CD8-positive, alpha-beta memory T cell (primary cell): ENCODE data around the gene OR4F6. TPM values are rescaled to one million over a fixed set of nuclear protein-coding genes. Genes with fewer than 3 reads are reported as not detected.
A peak's percentile ranks its signal among the peaks of the same experiment; 100 is the strongest.
"Not testable (repeated sequence)": the region's sequence is repeated elsewhere in the genome, so short reads cannot be mapped to it uniquely, and the experiment has no call there.

Experiments
- CTCF ChIA-PET: fragments of 350-600 bp; sonication (Branson Sonifier 250); formaldehyde crosslinking; loops from one replicate; lab custom pipeline; 2021; ENCODE audit warnings: antibody characterized with exemption; lab: Charles Lee
- POLR2A ChIA-PET: fragments of 350-600 bp; sonication (Branson Sonifier 250); formaldehyde crosslinking; loops from one replicate; lab custom pipeline; 2021; ENCODE audit warnings: antibody characterized with exemption; lab: Charles Lee
- DNase-seq, 5 donors: peaks; one replicate each; pipeline versions ENCODE4 v3.0.0 to v3.0.0-alpha.2; 2020 to 2022; ENCODE audit warnings: mixed read lengths in 1 of 5
- H3K27ac ChIP-seq: one replicate; pipeline ENCODE4 v1.7.0; 2013; ENCODE audit warnings: low read depth, mild to moderate bottlenecking, low read length, moderate library complexity
- H3K27me3 ChIP-seq: 2 replicates; pipeline ENCODE4 v1.7.0; 2013; ENCODE audit warnings: low read length, mild to moderate bottlenecking; ENCODE audit not compliant: insufficient read depth, poor library complexity, severe bottlenecking
- H3K36me3 ChIP-seq: 2 replicates; pipeline ENCODE4 v1.7.0; 2013; ENCODE audit warnings: mild to moderate bottlenecking, low read length, moderate library complexity; ENCODE audit not compliant: insufficient read depth
- H3K4me1 ChIP-seq: 2 replicates; pipeline ENCODE4 v1.7.0; 2013; ENCODE audit warnings: mild to moderate bottlenecking, low read length, moderate library complexity; ENCODE audit not compliant: insufficient read depth
- H3K4me3 ChIP-seq: 2 replicates; pipeline ENCODE4 v1.7.0; 2013; ENCODE audit warnings: mild to moderate bottlenecking, low read length
- H3K9me3 ChIP-seq: 2 replicates; pipeline ENCODE4 v1.7.0; 2013; ENCODE audit warnings: mild to moderate bottlenecking, low read length
- H3K27ac Mint-ChIP-seq, 8 donors: one replicate each; pipeline ENCODE4 v1.8.0; 2020 to 2021; ENCODE audit warnings: mixed read lengths in 8 of 8, mild to moderate bottlenecking in 6 of 8, inconsistent platforms in 3 of 8, moderate library complexity in 3 of 8
- H3K27me3 Mint-ChIP-seq, 2 donors: one replicate each; pipeline ENCODE4 v1.8.0; 2020 to 2021; ENCODE audit warnings: mixed read lengths in 2 of 2, mild to moderate bottlenecking in 1 of 2, moderate library complexity in 1 of 2
- H3K36me3 Mint-ChIP-seq, 3 donors: one replicate each; pipeline ENCODE4 v1.8.0; 2020 to 2021; ENCODE audit warnings: mixed read lengths in 3 of 3, inconsistent platforms in 1 of 3, mild to moderate bottlenecking in 1 of 3
- H3K4me1 Mint-ChIP-seq, 3 donors: one replicate each; pipeline ENCODE4 v1.8.0; 2020 to 2021; ENCODE audit warnings: mixed read lengths in 3 of 3, inconsistent platforms in 1 of 3, mild to moderate bottlenecking in 1 of 3
- H3K4me3 Mint-ChIP-seq, 7 donors: one replicate each; pipeline ENCODE4 v1.8.0; 2020 to 2021; ENCODE audit warnings: mixed read lengths in 7 of 7, mild to moderate bottlenecking in 6 of 7, moderate library complexity in 4 of 7, inconsistent platforms in 2 of 7
- H3K9me3 Mint-ChIP-seq, 5 donors: one replicate each; pipeline ENCODE4 v1.8.0; 2020 to 2022; ENCODE audit warnings: mixed read lengths in 5 of 5, mild to moderate bottlenecking in 3 of 5, moderate library complexity in 2 of 5, inconsistent platforms in 1 of 5
- polyA plus RNA-seq: library from polyadenylated mRNA; unstranded; fragments of 300-500 nt; fragmentation: Illumina TruSeq; gene quantifications from one replicate; pipeline ENCODE4 v1.2.3, GENCODE V29; 2021
- total RNA-seq, 2 experiments: library from RNA; stranded (reverse); gene quantifications; one replicate each; pipeline ENCODE4 v1.2.3, GENCODE V29; 2021

The OR4F6 gene
- total and polyA plus RNA-seq, 3 experiments from 2014 or later = not detected

- peaks cover 0 to 13% of the 10 kb centered on the region in 2 donors for H3K27me3 Mint-ChIP-seq
- POLR2A ChIA-PET, H3K4me1 ChIP-seq, H3K27ac ChIP-seq, H3K9me3 Mint-ChIP-seq, H3K27ac Mint-ChIP-seq, CTCF ChIA-PET, H3K4me3 Mint-ChIP-seq, H3K4me3 ChIP-seq, H3K36me3 Mint-ChIP-seq, H3K9me3 ChIP-seq, H3K4me1 Mint-ChIP-seq, H3K36me3 ChIP-seq, H3K27me3 ChIP-seq, DNase-seq: not testable (repeated sequence)
These were observed 12.6 kb upstream of the OR4F6 start for GRCh38 chr15:101790748-101791147.

- H3K27ac Mint-ChIP-seq, H3K9me3 Mint-ChIP-seq, DNase-seq, H3K4me3 Mint-ChIP-seq, H3K4me1 ChIP-seq, H3K27ac ChIP-seq, CTCF ChIA-PET, H3K36me3 Mint-ChIP-seq, POLR2A ChIA-PET, H3K27me3 ChIP-seq, H3K9me3 ChIP-seq, H3K4me3 ChIP-seq, H3K36me3 ChIP-seq, H3K4me1 Mint-ChIP-seq: not testable (repeated sequence)
- peaks cover 4 to 23% of the 10 kb centered on the region in 2 donors for H3K27me3 Mint-ChIP-seq
These were observed 9.3 kb upstream of the OR4F6 start for GRCh38 chr15:101793981-101794380.

- Histone ChIP-seq H3K4me3 (no peak overlapping the region), H3K9me3 (no peaks in the 10 kb centered on the region), H3K27me3 (no peaks in the 10 kb centered on the region), H3K4me1 (no peaks in the 10 kb centered on the region), H3K36me3 (no peaks in the 10 kb centered on the region), H3K27ac (no peak overlapping the region)
- Mint-ChIP-seq H3K4me1 (no peaks in the 10 kb centered on the region), H3K4me3 (no peak overlapping the region), H3K27ac (no peak overlapping the region), H3K9me3 (no peaks in the 10 kb centered on the region), H3K36me3 (no peaks in the 10 kb centered on the region), H3K27me3 (peaks cover 4 to 16% of the 10 kb centered on the region in 2 donors)
- ChIA-PET CTCF (no interaction called here), POLR2A (no interaction called here)
- DNase-seq = no peak
These were observed 7.9 kb upstream of the OR4F6 start for GRCh38 chr15:101795455-101795854.

- no peak overlapping the region for H3K4me3 Mint-ChIP-seq
- CTCF ChIA-PET = no interaction called here
These were observed 3.6 kb upstream of the OR4F6 start for GRCh38 chr15:101799665-101800064.

GRCh38 chr15:101801048-101801447, 2.3 kb upstream of the OR4F6 start:
- no peaks in the 10 kb centered on the region for H3K4me1 ChIP-seq
- H3K4me3 ChIP-seq = no peak overlapping the region
- no peaks in the 10 kb centered on the region for H3K36me3 ChIP-seq
- peaks cover 0 to 2% (median 0%) of the 10 kb centered on the region in 5 donors for H3K9me3 Mint-ChIP-seq
- H3K4me3 Mint-ChIP-seq = no peak overlapping the region
- peaks cover 10 to 30% of the 10 kb centered on the region in 2 donors for H3K27me3 Mint-ChIP-seq
- no peak overlapping the region for H3K27ac Mint-ChIP-seq
- H3K9me3 ChIP-seq = no peaks in the 10 kb centered on the region
- no peak for DNase-seq
- ChIA-PET POLR2A (no interaction called here), CTCF (no interaction called here)
- no peak overlapping the region for H3K27ac ChIP-seq
- H3K36me3 Mint-ChIP-seq = no peaks in the 10 kb centered on the region
- no peaks in the 10 kb centered on the region for H3K4me1 Mint-ChIP-seq
- H3K27me3 ChIP-seq = no peaks in the 10 kb centered on the region

More at GRCh38 chr15:101799665-101800064, 3.6 kb upstream of the OR4F6 start:
- Histone ChIP-seq H3K27me3 (no peaks in the 10 kb centered on the region), H3K36me3 (no peaks in the 10 kb centered on the region), H3K9me3 (no peaks in the 10 kb centered on the region), H3K4me3 (no peak overlapping the region), H3K27ac (no peak overlapping the region), H3K4me1 (no peaks in the 10 kb centered on the region)
- H3K36me3 Mint-ChIP-seq = no peaks in the 10 kb centered on the region
- H3K27ac Mint-ChIP-seq = no peak overlapping the region
- H3K9me3 Mint-ChIP-seq = peaks cover 0 to 2% (median 0%) of the 10 kb centered on the region in 5 donors
- peaks cover 6 to 22% of the 10 kb centered on the region in 2 donors for H3K27me3 Mint-ChIP-seq
- DNase-seq = no peak
- POLR2A ChIA-PET = no interaction called here
- H3K4me1 Mint-ChIP-seq = no peaks in the 10 kb centered on the region

- no peak overlapping the region for H3K4me3 ChIP-seq
- H3K27me3 ChIP-seq = no peaks in the 10 kb centered on the region
- H3K36me3 Mint-ChIP-seq = no peaks in the 10 kb centered on the region
- no peaks in the 10 kb centered on the region for H3K36me3 ChIP-seq
- H3K27me3 Mint-ChIP-seq = peaks cover 5 to 28% of the 10 kb centered on the region in 2 donors
- H3K9me3 ChIP-seq = no peaks in the 10 kb centered on the region
- DNase-seq = no peak
- H3K27ac Mint-ChIP-seq = peak overlapping the region in 1 of 8 donors; percentile 32
- H3K4me1 ChIP-seq = no peaks in the 10 kb centered on the region
- peaks cover 0 to 2% (median 0%) of the 10 kb centered on the region in 5 donors for H3K9me3 Mint-ChIP-seq
- no peaks in the 10 kb centered on the region for H3K4me1 Mint-ChIP-seq
- ChIA-PET CTCF (interaction anchor here (0.8 kb wide), 1 partner anchor 10 kb away, joined by 4 read pairs; no protein-coding TSS in a partner anchor), POLR2A (no interaction called here)
- H3K4me3 Mint-ChIP-seq = no peak overlapping the region
- no peak overlapping the region for H3K27ac ChIP-seq
These were observed 367 bp downstream of the OR4F6 start for GRCh38 chr15:101803676-101804075.

GRCh38 chr15:101804375-101804774, 1.1 kb downstream of the OR4F6 start:
- DNase-seq = no peak
- Mint-ChIP-seq H3K9me3 (peaks cover 0 to 2% (median 0%) of the 10 kb centered on the region in 5 donors), H3K27me3 (peaks cover 5 to 31% of the 10 kb centered on the region in 2 donors), H3K27ac (no peak overlapping the region), H3K4me1 (no peaks in the 10 kb centered on the region), H3K4me3 (no peak overlapping the region), H3K36me3 (no peaks in the 10 kb centered on the region)
- ChIA-PET CTCF (interaction anchor here (0.8 kb wide), 1 partner anchor 9 kb away, joined by 4 read pairs; no protein-coding TSS in a partner anchor), POLR2A (no interaction called here)
- H3K4me1 ChIP-seq = no peaks in the 10 kb centered on the region
- no peaks in the 10 kb centered on the region for H3K9me3 ChIP-seq
- H3K4me3 ChIP-seq = no peak overlapping the region
- no peak overlapping the region for H3K27ac ChIP-seq
- H3K27me3 ChIP-seq = no peaks in the 10 kb centered on the region
- no peaks in the 10 kb centered on the region for H3K36me3 ChIP-seq

- no peak overlapping the region for H3K4me3 ChIP-seq
- H3K9me3 Mint-ChIP-seq = peaks cover 0 to 2% (median 0%) of the 10 kb centered on the region in 5 donors
- H3K27me3 Mint-ChIP-seq = peaks cover 6 to 37% of the 10 kb centered on the region in 2 donors
- no peaks in the 10 kb centered on the region for H3K36me3 Mint-ChIP-seq
- ChIA-PET POLR2A (no interaction called here), CTCF (no interaction called here)
- no peak for DNase-seq
- H3K27ac ChIP-seq = no peak overlapping the region
- no peaks in the 10 kb centered on the region for H3K4me1 ChIP-seq
- H3K4me3 Mint-ChIP-seq = no peak overlapping the region
- H3K27me3 ChIP-seq = no peaks in the 10 kb centered on the region
- H3K36me3 ChIP-seq = no peaks in the 10 kb centered on the region
- H3K4me1 Mint-ChIP-seq = no peaks in the 10 kb centered on the region
- no peaks in the 10 kb centered on the region for H3K9me3 ChIP-seq
- H3K27ac Mint-ChIP-seq = no peak overlapping the region
These were observed 1.6 kb downstream of the OR4F6 start for GRCh38 chr15:101804941-101805340.
